ENCODE results near the gene KLF3. TPM values are rescaled to one million over a fixed set of nuclear protein-coding genes. Genes with fewer than 3 reads are reported as not detected.

KLF3 gene
- total RNA-seq = 10 to 100 TPM; 53.3 to 53.6 TPM
- polyA plus RNA-seq = 10 to 100 TPM; 14.7 to 25.2 TPM
- long read RNA-seq, donor 1, full-length matches to known transcripts = 19 of 41 reads
- long read RNA-seq, donor 1, partial matches to known transcripts = 22 of 41 reads
- long read RNA-seq, donor 1, other reads (novel, unspliced or antisense) = 0 of 41 reads
- long read RNA-seq, donor 2, full-length matches to known transcripts = 6 of 22 reads
- long read RNA-seq, donor 2, partial matches to known transcripts = 16 of 22 reads
- long read RNA-seq, donor 2, other reads (novel, unspliced or antisense) = 0 of 22 reads
- long read RNA-seq, donor 3, full-length matches to known transcripts = 10 of 15 reads
- long read RNA-seq, donor 3, partial matches to known transcripts = 5 of 15 reads
- long read RNA-seq, donor 3, other reads (novel, unspliced or antisense) = 0 of 15 reads
- long read RNA-seq, donor 4, full-length matches to known transcripts = 4 of 12 reads
- long read RNA-seq, donor 4, partial matches to known transcripts = 8 of 12 reads
- long read RNA-seq, donor 4, other reads (novel, unspliced or antisense) = 0 of 12 reads
- long read RNA-seq, donor 5, full-length matches to known transcripts = 14 of 25 reads
- long read RNA-seq, donor 5, partial matches to known transcripts = 11 of 25 reads
- long read RNA-seq, donor 5, other reads (novel, unspliced or antisense) = 0 of 25 reads

DNA sequence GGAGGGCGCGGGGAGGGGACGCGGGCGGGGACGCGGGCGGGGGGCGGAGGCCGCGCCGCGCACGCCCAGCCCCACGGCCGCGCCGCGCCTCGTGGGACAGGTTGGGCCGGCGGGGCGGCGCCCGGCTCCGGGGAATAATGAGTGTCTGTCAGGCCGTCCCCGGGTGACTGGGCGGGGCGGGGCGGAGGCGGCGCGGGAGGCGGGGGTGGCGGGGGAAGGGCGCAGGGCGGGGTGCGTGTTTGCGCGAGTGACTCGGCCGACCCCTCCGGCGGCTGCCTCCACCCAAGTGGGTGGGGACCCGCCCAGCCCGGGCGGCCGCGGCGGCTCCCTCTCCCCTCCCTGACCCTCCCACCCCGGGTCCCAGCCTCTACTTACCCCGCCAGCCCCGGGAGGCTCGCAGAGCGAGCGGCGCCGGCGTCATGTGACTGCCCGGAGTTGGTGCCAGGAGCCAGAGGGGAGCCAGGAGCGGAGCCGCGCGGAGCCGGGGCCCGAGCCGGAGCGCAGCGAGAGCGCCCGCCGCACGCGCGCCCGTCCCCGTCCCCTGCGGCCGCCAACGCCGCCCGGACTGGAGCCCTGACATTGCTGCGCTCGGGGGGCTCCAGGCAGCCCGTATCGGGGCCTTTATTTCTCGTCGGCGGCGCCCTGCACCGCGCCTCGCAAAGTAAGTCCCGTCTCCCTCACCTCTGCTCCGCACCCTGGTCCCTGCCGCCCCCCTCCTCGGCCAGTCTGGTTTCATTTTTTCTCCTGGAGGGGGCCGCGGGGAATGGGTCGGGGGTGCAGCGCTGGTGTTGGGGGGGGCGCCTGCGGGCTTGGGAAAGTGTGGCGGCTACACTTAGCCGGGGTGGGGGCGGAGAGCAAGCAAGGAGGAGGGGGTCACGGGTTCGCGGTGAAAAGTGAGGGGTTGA, at the start of gene KLF3:
KLF3 (plus strand) TSS at position 399 of the 905 bp plus-strand sequence. CDS start 16,427 bp downstream, outside the sequence.
- ATAC-seq (ENCODE audit: insufficient read depth, low FRiP score) (peak; percentile 83), DNase-seq (peak; percentile 94 to 97 (median 96))
- Histone ChIP-seq H3K9ac (ENCODE audit: insufficient read depth in 1 of 2, low read length in 2 of 2) (peak within 1 kb of the TSS; percentile 58 to 98), H3K27me3 (ENCODE audit: control insufficient read depth in 3 of 3, insufficient read depth in 3 of 3, low read length in 2 of 3) (no peaks in the 10 kb centered on the region), H3K27ac (ENCODE audit: low read depth in 1 of 2, low read length in 1 of 2) (peak within 1 kb of the TSS; percentile 100), H3K4me3 (peak within 1 kb of the TSS; percentile 91), H3K4me1 (ENCODE audit: control insufficient read depth in 5 of 5, insufficient read depth in 5 of 5, low read length in 5 of 5) (peaks cover 0 to 51% (median 11%) of the 10 kb centered on the region in 5 donors), H3K36me3 (ENCODE audit: control insufficient read depth in 4 of 4, insufficient read depth in 4 of 4, low read length in 4 of 4) (no peaks in the 10 kb centered on the region), H3K9me3 (ENCODE audit: control insufficient read depth in 4 of 4, insufficient read depth in 3 of 4, low read length in 3 of 4) (no peaks in the 10 kb centered on the region)
- 1% methylated on average over 43 to 110 of the region's 110 CpGs for WGBS, 2 donors
- TF ChIP-seq, protein P1, sequence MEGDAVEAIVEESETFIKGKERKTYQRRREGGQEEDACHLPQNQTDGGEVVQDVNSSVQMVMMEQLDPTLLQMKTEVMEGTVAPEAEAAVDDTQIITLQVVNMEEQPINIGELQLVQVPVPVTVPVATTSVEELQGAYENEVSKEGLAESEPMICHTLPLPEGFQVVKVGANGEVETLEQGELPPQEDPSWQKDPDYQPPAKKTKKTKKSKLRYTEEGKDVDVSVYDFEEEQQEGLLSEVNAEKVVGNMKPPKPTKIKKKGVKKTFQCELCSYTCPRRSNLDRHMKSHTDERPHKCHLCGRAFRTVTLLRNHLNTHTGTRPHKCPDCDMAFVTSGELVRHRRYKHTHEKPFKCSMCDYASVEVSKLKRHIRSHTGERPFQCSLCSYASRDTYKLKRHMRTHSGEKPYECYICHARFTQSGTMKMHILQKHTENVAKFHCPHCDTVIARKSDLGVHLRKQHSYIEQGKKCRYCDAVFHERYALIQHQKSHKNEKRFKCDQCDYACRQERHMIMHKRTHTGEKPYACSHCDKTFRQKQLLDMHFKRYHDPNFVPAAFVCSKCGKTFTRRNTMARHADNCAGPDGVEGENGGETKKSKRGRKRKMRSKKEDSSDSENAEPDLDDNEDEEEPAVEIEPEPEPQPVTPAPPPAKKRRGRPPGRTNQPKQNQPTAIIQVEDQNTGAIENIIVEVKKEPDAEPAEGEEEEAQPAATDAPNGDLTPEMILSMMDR (IDR thresholded peaks at IDR 0.05; ENCODE audit: control extremely low read depth, extremely low read depth) = no peak

DNA sequence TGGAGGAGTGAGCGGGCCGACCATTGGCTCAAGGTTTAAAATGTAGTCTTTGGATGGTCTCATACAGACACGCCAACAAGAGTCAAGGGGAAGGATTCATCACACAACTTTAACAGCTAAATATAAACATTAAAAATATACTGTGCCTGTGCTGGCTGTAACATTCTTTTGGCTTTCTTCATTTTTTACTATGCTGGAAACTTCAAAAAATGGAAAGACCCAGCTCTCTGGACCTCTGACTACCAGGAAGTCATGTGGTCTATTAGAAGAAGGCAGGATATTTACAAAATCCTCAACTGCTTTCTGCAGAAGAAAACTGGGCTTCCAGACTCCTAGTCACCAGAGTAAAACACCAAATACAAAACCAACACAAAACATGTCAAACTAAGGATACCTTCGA, 49.8 kb upstream of the KLF3 start:
- H3K4me1 ChIP-seq (ENCODE audit: control insufficient read depth in 5 of 5, insufficient read depth in 5 of 5, low read length in 5 of 5) = peaks cover 0 to 26% (median 8%) of the 10 kb centered on the region in 5 donors
- H3K9ac ChIP-seq (ENCODE audit: insufficient read depth in 1 of 2, low read length in 2 of 2) = no peak overlapping the region
- no peaks in the 10 kb centered on the region for H3K9me3 ChIP-seq (ENCODE audit: control insufficient read depth in 4 of 4, insufficient read depth in 3 of 4, low read length in 3 of 4)
- 76 to 88% methylated on average over 4 of the region's 4 CpGs for WGBS, 2 donors
- ATAC-seq (ENCODE audit: insufficient read depth, low FRiP score) (no peak), DNase-seq (peak in 2 of 3 donors; percentile 41 to 59)
- TF ChIP-seq, protein P1 (IDR thresholded peaks at IDR 0.05; ENCODE audit: control extremely low read depth, extremely low read depth) = no peak
- H3K36me3 ChIP-seq (ENCODE audit: control insufficient read depth in 4 of 4, insufficient read depth in 4 of 4, low read length in 4 of 4) = no peaks in the 10 kb centered on the region
- H3K4me3 ChIP-seq = no peak overlapping the region
- peak overlapping the region in 1 of 2 donors; percentile 37 for H3K27ac ChIP-seq (ENCODE audit: low read depth in 1 of 2, low read length in 1 of 2)
- H3K27me3 ChIP-seq (ENCODE audit: control insufficient read depth in 3 of 3, insufficient read depth in 3 of 3, low read length in 2 of 3) = no peaks in the 10 kb centered on the region

DNA sequence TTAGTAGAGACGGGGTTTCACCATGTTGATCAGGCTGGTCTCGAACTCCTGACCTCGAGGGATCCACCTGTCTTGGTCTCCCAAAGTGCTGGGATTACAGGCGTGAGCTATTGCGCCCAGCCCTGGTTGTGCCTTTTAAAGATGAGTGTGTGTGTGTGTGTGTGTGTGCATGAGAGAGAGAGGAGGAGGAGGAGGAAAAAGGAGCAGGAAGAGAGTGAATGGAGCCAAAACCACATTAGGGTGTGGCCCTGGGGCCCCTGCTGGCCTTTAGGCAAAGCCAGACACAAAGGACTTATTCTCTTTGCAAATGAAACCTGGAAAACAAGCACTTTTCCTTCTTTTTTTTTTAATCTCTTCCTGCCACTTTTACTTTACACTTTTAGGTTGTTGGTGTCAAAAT, 48.2 kb upstream of the KLF3 start:
- Histone ChIP-seq H3K4me3 (no peak overlapping the region), H3K36me3 (ENCODE audit: control insufficient read depth in 4 of 4, insufficient read depth in 4 of 4, low read length in 4 of 4) (no peaks in the 10 kb centered on the region), H3K27ac (ENCODE audit: low read depth in 1 of 2, low read length in 1 of 2) (no peak overlapping the region), H3K9me3 (ENCODE audit: control insufficient read depth in 4 of 4, insufficient read depth in 3 of 4, low read length in 3 of 4) (no peaks in the 10 kb centered on the region), H3K27me3 (ENCODE audit: control insufficient read depth in 3 of 3, insufficient read depth in 3 of 3, low read length in 2 of 3) (no peaks in the 10 kb centered on the region), H3K4me1 (ENCODE audit: control insufficient read depth in 5 of 5, insufficient read depth in 5 of 5, low read length in 5 of 5) (peaks cover 3 to 25% (median 8%) of the 10 kb centered on the region in 5 donors), H3K9ac (ENCODE audit: insufficient read depth in 1 of 2, low read length in 2 of 2) (no peak overlapping the region)
- DNase-seq = no peak
- TF ChIP-seq, protein P1 (IDR thresholded peaks at IDR 0.05; ENCODE audit: control extremely low read depth, extremely low read depth) = no peak
- 89 to 91% methylated on average over 5 of the region's 5 CpGs for WGBS, 2 donors
- no peak for ATAC-seq (ENCODE audit: insufficient read depth, low FRiP score)

Measured in lung (tissue), 16 donors.